ENCODE measurements around the gene SLC1A7. TPM values are rescaled to one million over a fixed set of nuclear protein-coding genes. Genes with fewer than 3 reads are reported as not detected.

SLC1A7 gene
- total RNA-seq, 1 experiment from 2014 or later, result 0.31 TPM

DNA sequence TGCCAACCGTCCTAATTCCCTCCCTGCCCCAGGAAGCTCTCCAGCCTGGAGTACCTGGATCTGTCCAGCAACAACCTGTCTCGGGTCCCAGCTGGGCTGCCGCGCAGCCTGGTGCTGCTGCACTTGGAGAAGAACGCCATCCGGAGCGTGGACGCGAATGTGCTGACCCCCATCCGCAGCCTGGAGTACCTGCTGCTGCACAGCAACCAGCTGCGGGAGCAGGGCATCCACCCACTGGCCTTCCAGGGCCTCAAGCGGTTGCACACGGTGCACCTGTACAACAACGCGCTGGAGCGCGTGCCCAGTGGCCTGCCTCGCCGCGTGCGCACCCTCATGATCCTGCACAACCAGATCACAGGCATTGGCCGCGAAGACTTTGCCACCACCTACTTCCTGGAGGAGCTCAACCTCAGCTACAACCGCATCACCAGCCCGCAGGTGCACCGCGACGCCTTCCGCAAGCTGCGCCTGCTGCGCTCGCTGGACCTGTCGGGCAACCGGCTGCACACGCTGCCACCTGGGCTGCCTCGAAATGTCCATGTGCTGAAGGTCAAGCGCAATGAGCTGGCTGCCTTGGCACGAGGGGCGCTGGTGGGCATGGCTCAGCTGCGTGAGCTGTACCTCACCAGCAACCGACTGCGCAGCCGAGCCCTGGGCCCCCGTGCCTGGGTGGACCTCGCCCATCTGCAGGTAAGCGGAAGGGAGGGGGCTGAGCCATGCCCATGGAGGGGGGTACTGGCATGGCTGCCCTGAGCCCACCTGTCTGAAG, 63.9 kb downstream of the SLC1A7 start:
- intact Hi-C loops (cut with micrococcal nuclease; ENCODE audit: unreplicated experiment), result no loop called here
- Histone ChIP-seq H3K27me3 (ENCODE audit: control insufficient read depth, insufficient read depth, low read length) (no peaks in the 10 kb centered on the region), H3K36me3 (ENCODE audit: control insufficient read depth, insufficient read depth, low read length) (no peaks in the 10 kb centered on the region), H3K27ac (ENCODE audit: low read length) (no peak overlapping the region), H3K4me3 (ENCODE audit: low read depth in 2 of 2, low read length in 2 of 2) (no peak overlapping the region), H3K9me3 (ENCODE audit: control insufficient read depth, insufficient read depth, low read depth, low read length) (no peaks in the 10 kb centered on the region), H3K4me1 (ENCODE audit: control insufficient read depth, insufficient read depth, low read length) (no peaks in the 10 kb centered on the region)
- BruUV-seq (replicated peaks), result no TSS peak
- POLR2A ChIA-PET, result no interaction called here
- ATAC-seq (no peak), DNase-seq (ENCODE audit: low read depth, low spot score) (no peak)
- TF ChIP-seq POLR2AphosphoS5 (IDR thresholded peaks at IDR 0.05; ENCODE audit: low read depth, low read length) (no peak), SIN3A (IDR thresholded peaks at IDR 0.05; ENCODE audit: borderline replicate concordance, insufficient read depth, low read depth, low read length) (no peak), TCF7L2 (IDR thresholded peaks at IDR 0.05; ENCODE audit: low read depth, low read length) (no peak)
- TF ChIP-seq, protein P1, sequence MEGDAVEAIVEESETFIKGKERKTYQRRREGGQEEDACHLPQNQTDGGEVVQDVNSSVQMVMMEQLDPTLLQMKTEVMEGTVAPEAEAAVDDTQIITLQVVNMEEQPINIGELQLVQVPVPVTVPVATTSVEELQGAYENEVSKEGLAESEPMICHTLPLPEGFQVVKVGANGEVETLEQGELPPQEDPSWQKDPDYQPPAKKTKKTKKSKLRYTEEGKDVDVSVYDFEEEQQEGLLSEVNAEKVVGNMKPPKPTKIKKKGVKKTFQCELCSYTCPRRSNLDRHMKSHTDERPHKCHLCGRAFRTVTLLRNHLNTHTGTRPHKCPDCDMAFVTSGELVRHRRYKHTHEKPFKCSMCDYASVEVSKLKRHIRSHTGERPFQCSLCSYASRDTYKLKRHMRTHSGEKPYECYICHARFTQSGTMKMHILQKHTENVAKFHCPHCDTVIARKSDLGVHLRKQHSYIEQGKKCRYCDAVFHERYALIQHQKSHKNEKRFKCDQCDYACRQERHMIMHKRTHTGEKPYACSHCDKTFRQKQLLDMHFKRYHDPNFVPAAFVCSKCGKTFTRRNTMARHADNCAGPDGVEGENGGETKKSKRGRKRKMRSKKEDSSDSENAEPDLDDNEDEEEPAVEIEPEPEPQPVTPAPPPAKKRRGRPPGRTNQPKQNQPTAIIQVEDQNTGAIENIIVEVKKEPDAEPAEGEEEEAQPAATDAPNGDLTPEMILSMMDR (IDR thresholded peaks at IDR 0.05), result no peak
- TF ChIP-seq, protein P2, sequence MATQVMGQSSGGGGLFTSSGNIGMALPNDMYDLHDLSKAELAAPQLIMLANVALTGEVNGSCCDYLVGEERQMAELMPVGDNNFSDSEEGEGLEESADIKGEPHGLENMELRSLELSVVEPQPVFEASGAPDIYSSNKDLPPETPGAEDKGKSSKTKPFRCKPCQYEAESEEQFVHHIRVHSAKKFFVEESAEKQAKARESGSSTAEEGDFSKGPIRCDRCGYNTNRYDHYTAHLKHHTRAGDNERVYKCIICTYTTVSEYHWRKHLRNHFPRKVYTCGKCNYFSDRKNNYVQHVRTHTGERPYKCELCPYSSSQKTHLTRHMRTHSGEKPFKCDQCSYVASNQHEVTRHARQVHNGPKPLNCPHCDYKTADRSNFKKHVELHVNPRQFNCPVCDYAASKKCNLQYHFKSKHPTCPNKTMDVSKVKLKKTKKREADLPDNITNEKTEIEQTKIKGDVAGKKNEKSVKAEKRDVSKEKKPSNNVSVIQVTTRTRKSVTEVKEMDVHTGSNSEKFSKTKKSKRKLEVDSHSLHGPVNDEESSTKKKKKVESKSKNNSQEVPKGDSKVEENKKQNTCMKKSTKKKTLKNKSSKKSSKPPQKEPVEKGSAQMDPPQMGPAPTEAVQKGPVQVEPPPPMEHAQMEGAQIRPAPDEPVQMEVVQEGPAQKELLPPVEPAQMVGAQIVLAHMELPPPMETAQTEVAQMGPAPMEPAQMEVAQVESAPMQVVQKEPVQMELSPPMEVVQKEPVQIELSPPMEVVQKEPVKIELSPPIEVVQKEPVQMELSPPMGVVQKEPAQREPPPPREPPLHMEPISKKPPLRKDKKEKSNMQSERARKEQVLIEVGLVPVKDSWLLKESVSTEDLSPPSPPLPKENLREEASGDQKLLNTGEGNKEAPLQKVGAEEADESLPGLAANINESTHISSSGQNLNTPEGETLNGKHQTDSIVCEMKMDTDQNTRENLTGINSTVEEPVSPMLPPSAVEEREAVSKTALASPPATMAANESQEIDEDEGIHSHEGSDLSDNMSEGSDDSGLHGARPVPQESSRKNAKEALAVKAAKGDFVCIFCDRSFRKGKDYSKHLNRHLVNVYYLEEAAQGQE (IDR thresholded peaks at IDR 0.05; ENCODE audit: insufficient read depth in 1 of 2, low read depth in 2 of 2, low read length in 1 of 2), result no peak
- CTCF ChIA-PET, result no interaction called here
- in situ Hi-C loops (cut with HindIII; ENCODE audit: low pct_unique_long_range_greater_than_20kb, low sequenced_read_pairs), result no loop called here

DNA sequence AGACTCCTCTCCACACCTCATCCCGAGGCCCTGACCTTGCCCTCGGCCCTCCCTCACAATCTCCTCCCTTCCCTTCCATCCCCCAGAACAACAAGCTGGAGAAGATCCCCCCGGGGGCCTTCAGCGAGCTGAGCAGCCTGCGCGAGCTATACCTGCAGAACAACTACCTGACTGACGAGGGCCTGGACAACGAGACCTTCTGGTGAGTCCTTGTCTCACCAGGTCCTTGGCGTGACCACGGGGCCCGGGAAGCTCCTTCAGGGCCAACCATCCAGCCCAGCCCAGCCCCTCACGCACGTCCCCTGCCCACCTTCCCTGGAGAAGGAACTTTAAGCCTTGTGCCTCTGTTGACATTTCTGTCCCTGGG, 64.9 kb downstream of the SLC1A7 start:
- Histone ChIP-seq H3K9me3 (ENCODE audit: control insufficient read depth, insufficient read depth, low read depth, low read length) (no peaks in the 10 kb centered on the region), H3K27me3 (ENCODE audit: control insufficient read depth, insufficient read depth, low read length) (no peaks in the 10 kb centered on the region), H3K4me3 (ENCODE audit: low read depth in 2 of 2, low read length in 2 of 2) (no peak overlapping the region), H3K27ac (ENCODE audit: low read length) (no peak overlapping the region), H3K36me3 (ENCODE audit: control insufficient read depth, insufficient read depth, low read length) (no peaks in the 10 kb centered on the region), H3K4me1 (ENCODE audit: control insufficient read depth, insufficient read depth, low read length) (no peaks in the 10 kb centered on the region)
- no TSS peak for BruUV-seq (replicated peaks)
- ChIA-PET CTCF (no interaction called here), POLR2A (no interaction called here)
- DNase-seq (ENCODE audit: low read depth, low spot score) (no peak), ATAC-seq (no peak)
- TF ChIP-seq, protein P2 (IDR thresholded peaks at IDR 0.05; ENCODE audit: insufficient read depth in 1 of 2, low read depth in 2 of 2, low read length in 1 of 2), result no peak
- TF ChIP-seq, protein P1 (IDR thresholded peaks at IDR 0.05), result no peak
- in situ Hi-C loops (cut with HindIII; ENCODE audit: low pct_unique_long_range_greater_than_20kb, low sequenced_read_pairs) (no loop called here), intact Hi-C loops (cut with micrococcal nuclease; ENCODE audit: unreplicated experiment) (no loop called here)
